HL-60 (cell line): ENCODE measurements around the gene HRCT1.
"Not testable (repeated sequence)": the region's sequence is repeated elsewhere in the genome, so short reads cannot be mapped to it uniquely, and the experiment has no call there.

ENCODE experiments used
- DNase-seq, 2 experiments: peaks; one replicate each; pipeline ENCODE4 v3.0.0-alpha.2; 2010 to 2020; ENCODE audit warnings: low read depth in 1 of 2, low spot score in 1 of 2
- H3K27ac ChIP-seq: fragments of 250-450 bp; sonication (Bioruptor Pico); replicated peaks from 2 replicates; pipeline ENCODE4 v1.5.1; 2020; ENCODE audit warnings: mild to moderate bottlenecking, moderate library complexity
- H3K27me3 ChIP-seq: fragments of 250-450 bp; sonication (Bioruptor Pico); 2 replicates; pipeline ENCODE4 v1.5.1; 2021; ENCODE audit warnings: mild to moderate bottlenecking, moderate library complexity; ENCODE audit not compliant: insufficient read depth, poor library complexity, severe bottlenecking
- H3K4me3 ChIP-seq: replicated peaks from 2 replicates; pipeline ENCODE4 v1.5.1; 2011; ENCODE audit warnings: mild to moderate bottlenecking, control low read depth, low read length; ENCODE audit not compliant: insufficient read depth
- CTCF ChIP-seq: IDR thresholded peaks from one replicate; pipeline ENCODE4 v1.5.1; 2011; ENCODE audit warnings: low read length, control low read depth, inconsistent platforms; ENCODE audit not compliant: insufficient read depth
- GABPA ChIP-seq: IDR thresholded peaks from 2 replicates; pipeline ENCODE4 v1.6.1; 2012; ENCODE audit warnings: low read depth
- POLR2AphosphoS5 ChIP-seq: IDR thresholded peaks from 2 replicates; pipeline ENCODE4 v1.6.1; 2012; ENCODE audit warnings: low read depth
- REST ChIP-seq: IDR thresholded peaks from 2 replicates; pipeline ENCODE4 v1.6.1; 2012; ENCODE audit warnings: low read depth; ENCODE audit not compliant: insufficient replicate concordance
- SPI1 ChIP-seq: IDR thresholded peaks from 2 replicates; pipeline ENCODE4 v1.6.1; 2012; ENCODE audit warnings: low read depth, mild to moderate bottlenecking, borderline replicate concordance

Gene HRCT1

GRCh38 chr9:35911690-35912089 lies 5.7 kb downstream of the HRCT1 start:
- Histone ChIP-seq H3K4me3 (no peak overlapping the region), H3K27me3 (no peaks in the 10 kb centered on the region), H3K27ac (no peak overlapping the region)
- TF ChIP-seq POLR2AphosphoS5 = no peak
- no peak for TF ChIP-seq CTCF
- no peak for TF ChIP-seq SPI1
- DNase-seq = no peak

GRCh38 chr9:35912791-35913400 lies 6.9 kb downstream of the HRCT1 start:
- Histone ChIP-seq H3K27ac (no peak overlapping the region), H3K27me3 (no peaks in the 10 kb centered on the region), H3K4me3 (no peak overlapping the region)
- DNase-seq = no peak
- TF ChIP-seq GABPA = no peak
- no peak for TF ChIP-seq POLR2AphosphoS5
- TF ChIP-seq REST = no peak

GRCh38 chr9:35913429-35913828 lies 7.4 kb downstream of the HRCT1 start:
- H3K27ac ChIP-seq, DNase-seq, H3K4me3 ChIP-seq, H3K27me3 ChIP-seq: not testable (repeated sequence)

GRCh38 chr9:35914301-35914807 lies 8.4 kb downstream of the HRCT1 start:
- Histone ChIP-seq H3K27ac (no peak overlapping the region), H3K4me3 (no peak overlapping the region), H3K27me3 (no peaks in the 10 kb centered on the region)
- DNase-seq = peak in 1 of 2 experiments; percentile 16
- TF ChIP-seq CTCF (no peak), SPI1 (no peak)

- Histone ChIP-seq H3K27ac (no peak overlapping the region), H3K27me3 (no peaks in the 10 kb centered on the region), H3K4me3 (no peak overlapping the region)
- DNase-seq = no peak
- TF ChIP-seq REST (no peak), GABPA (no peak), POLR2AphosphoS5 (no peak), CTCF (no peak), SPI1 (no peak)
These were observed 9.8 kb downstream of the HRCT1 start for GRCh38 chr9:35915681-35916294.
